Epithelial cell of prostate (primary cell): Measurements from ENCODE around the gene SLC12A5.

Source experiments
- DNase-seq: peaks from one replicate; pipeline ENCODE4 v3.0.0-alpha.2; 2011; ENCODE audit warnings: low read depth, low spot score
- H3K27ac ChIP-seq: fragments of 450-650 bp; 2 replicates; pipeline ENCODE4 v1.5.1; 2017; ENCODE audit warnings: mild to moderate bottlenecking

SLC12A5 gene

GRCh38 chr20:46006022-46006705, 22.9 kb upstream of the SLC12A5 start:
- no peak for DNase-seq
- H3K27ac ChIP-seq, result no peak overlapping the region

DNA sequence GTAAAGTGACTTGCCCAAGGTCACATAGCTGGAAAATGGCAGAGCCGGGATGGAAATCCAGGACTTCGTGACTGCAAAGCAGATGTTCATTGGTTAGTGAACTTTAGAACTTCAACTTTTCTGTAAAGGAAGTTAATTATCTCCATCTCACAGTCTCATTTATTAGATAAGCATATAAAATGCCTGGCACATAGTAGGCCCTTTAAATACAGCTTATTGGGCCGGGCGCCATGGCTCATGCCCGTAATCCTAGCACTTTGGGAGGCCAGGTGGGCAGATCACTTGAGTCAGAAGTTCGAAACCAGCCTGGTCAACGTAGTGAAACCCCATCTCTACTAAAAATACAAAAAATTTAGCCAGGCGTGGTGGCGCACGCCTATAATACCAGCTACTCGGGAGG, 22.1 kb upstream of the SLC12A5 start:
- DNase-seq, result no peak
- no peak overlapping the region for H3K27ac ChIP-seq

DNA sequence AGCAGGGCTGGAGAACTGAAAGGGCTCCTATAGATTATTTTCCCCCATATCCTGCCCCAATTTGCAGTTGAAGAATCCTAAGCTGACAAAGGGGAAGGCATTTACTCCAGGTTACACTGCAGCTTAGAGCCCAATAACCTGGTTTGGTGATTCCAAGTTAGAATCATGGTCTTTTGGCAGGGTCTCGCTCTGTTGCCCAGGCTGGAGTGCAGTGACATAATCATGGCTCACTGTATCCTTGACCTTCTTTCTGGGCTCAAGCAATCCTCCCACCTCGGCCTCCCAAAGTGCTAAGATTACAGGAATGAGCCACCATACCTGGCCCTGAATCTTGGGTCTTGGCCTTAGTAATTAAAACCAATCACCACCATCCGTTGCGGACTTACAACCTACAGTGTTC, 21.3 kb upstream of the SLC12A5 start:
- no peak overlapping the region for H3K27ac ChIP-seq

GRCh38 chr20:46009816-46010215, 19.2 kb upstream of the SLC12A5 start:
- H3K27ac ChIP-seq, result no peak overlapping the region
- no peak for DNase-seq

More for the DNA sequence above, 21.3 kb upstream of the SLC12A5 start:
- DNase-seq, result no peak

DNA sequence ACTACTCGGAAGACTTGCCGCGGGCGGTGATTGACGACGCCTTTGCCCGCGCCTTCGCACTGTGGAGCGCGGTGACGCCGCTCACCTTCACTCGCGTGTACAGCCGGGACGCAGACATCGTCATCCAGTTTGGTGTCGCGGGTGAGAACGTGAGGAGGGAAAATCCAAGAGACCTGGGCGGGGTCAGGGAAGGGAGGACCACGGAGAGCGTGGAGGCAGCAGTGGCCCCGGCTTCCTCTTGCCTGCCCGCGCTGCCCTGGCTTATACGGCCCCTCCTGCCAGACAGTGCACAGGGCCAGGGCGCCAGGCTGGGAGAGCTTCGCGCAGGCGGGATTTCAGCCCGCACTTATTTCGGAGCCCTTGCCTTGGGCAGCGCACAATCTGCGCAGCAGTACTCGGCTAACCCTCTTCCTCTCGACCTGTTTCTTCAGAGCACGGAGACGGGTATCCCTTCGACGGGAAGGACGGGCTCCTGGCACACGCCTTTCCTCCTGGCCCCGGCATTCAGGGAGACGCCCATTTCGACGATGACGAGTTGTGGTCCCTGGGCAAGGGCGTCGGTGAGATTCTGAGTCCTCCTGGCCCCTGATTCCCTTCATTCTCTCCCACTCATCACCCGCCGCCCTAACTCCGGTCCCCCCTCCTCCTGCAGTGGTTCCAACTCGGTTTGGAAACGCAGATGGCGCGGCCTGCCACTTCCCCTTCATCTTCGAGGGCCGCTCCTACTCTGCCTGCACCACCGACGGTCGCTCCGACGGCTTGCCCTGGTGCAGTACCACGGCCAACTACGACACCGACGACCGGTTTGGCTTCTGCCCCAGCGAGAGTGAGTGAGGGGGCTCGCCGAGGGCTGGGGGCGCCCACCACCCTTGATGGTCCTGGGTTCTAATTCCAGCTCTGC, 18.3 kb upstream of the SLC12A5 start:
- no peak overlapping the region for H3K27ac ChIP-seq
- no peak for DNase-seq

- no peak for DNase-seq
- no peak overlapping the region for H3K27ac ChIP-seq
Observed at GRCh38 chr20:46011631-46012482, 17.2 kb upstream of the SLC12A5 start.

- no peak overlapping the region for H3K27ac ChIP-seq
- no peak for DNase-seq
Observed at GRCh38 chr20:46012921-46013320, 16.1 kb upstream of the SLC12A5 start.

DNA sequence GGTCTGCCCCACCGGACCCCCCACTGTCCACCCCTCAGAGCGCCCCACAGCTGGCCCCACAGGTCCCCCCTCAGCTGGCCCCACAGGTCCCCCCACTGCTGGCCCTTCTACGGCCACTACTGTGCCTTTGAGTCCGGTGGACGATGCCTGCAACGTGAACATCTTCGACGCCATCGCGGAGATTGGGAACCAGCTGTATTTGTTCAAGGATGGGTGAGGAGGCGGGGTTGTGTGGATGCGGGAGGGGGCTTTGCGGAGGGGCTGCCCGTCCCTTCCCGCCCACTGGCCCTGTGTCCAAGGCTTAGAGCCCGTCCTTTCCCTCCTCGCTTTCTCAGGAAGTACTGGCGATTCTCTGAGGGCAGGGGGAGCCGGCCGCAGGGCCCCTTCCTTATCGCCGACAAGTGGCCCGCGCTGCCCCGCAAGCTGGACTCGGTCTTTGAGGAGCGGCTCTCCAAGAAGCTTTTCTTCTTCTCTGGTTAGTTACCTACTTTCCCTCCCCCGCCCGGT, 15.6 kb upstream of the SLC12A5 start:
- no peak for DNase-seq
- H3K27ac ChIP-seq, result no peak overlapping the region

- no peak overlapping the region for H3K27ac ChIP-seq
- no peak for DNase-seq
Observed at GRCh38 chr20:46013829-46014516, 15.0 kb upstream of the SLC12A5 start.

GRCh38 chr20:46014517-46015396, 14.3 kb upstream of the SLC12A5 start:
- DNase-seq, result no peak
- H3K27ac ChIP-seq, result no peak overlapping the region

GRCh38 chr20:46017272-46017671, 11.7 kb upstream of the SLC12A5 start:
- DNase-seq, result no peak
- no peak overlapping the region for H3K27ac ChIP-seq

DNA sequence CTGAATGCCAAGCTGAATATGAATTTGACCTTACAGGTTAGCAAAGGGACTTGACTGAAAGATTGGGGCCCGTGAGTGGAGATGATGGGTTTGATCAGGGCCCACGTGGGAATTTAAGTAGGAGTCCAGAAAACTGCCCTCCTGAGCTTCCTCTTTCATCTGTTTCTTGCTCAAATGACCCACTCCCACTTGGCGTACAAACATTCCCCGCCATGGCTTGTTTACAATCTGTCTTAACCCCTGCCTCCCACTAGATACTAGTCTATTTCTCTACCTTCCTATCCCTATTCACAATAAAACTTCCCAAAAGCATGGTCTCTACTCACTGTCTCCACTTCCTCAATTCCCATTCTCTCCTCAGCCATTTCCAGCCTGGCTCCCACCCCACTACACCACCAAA, 10.9 kb upstream of the SLC12A5 start:
- no peak for DNase-seq
- no peak overlapping the region for H3K27ac ChIP-seq

DNA sequence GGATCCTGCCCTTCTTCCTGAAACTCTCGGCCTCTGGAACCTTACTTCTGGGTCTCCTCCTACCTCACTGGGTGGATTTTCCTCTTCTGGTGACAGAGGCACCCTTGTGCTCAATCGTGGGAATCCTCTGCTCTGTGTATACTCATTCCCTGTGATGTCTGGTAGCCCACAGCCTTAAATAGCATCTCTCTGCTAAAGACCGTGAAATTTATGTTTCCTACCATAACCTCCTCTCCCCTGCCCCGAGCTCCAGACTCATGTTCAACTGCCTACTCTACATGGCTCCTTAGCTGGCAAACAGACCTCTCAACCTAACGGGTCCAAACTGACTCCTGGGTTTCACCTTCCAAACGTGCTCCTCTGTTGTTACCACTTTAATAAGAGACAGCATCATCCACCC, 10.4 kb upstream of the SLC12A5 start:
- H3K27ac ChIP-seq, result no peak overlapping the region
- no peak for DNase-seq

DNA sequence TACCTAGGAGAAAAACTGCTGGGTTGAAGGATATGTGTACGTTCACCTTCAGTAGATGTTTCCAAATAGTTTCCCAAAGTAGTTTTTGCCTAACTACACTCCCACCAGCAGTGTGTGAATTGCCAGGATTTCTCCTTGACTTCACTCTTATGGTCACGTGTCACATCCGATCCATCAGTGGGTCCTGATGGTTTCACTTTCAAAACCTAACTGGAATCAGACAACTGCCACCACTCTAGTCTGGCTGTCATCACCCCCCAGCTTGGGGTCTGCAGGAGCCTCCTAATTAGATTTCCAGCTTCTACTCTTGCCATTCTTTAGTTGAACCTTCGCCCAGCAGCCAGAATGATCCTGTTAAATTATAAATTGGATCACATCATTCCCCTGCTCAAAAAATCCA, 8.5 kb upstream of the SLC12A5 start:
- no peak overlapping the region for H3K27ac ChIP-seq
- no peak for DNase-seq

DNA sequence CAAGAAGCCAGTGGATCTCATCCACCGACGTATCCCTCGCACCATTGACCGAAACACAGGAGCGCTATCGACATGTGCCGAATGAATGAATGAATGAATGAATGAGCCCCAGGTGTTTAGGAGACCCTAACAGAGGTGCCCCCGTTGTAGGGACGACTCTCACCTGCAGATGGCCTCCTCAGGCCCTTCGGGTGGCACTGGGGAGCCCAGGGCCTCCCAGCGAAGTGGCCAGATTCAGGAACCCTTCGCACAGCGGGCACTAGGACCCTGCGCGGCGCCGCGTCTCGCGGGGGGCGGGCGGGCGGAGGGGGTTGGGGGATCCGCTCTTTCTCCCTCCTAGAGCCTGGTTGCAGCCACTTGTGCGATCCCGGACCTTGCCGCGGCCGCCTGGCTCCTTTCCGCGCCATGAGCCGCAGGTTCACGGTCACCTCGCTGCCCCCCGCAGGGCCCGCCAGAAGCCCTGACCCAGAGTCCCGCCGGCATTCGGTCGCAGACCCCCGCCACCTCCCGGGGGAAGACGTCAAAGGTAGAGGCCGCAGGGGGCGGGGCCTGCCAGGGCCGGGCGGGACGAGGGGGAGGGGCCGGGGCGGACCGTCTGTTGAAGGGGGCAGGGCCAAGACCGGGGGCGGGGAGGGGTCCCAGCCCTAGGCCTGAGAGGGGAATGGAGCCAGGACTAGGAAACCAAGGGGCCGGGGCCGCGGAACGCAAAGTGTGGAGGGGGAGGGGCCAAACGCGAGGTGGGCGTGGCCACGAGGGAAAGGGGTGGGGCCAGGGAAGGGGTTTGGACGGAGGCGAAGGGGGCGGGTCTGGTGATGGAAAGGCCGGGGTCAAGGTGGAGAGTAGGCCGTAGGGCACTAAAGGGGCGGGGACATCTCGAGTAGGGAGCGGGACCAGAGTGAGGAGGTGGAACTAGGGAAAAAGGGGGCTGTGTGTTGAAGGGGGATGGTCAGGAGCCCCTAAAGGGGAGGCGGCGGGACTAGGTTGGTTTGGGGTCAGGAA, 7.4 kb upstream of the SLC12A5 start:
- no peak for DNase-seq
- H3K27ac ChIP-seq, result no peak overlapping the region

- no peak overlapping the region for H3K27ac ChIP-seq
- DNase-seq, result no peak
Observed at GRCh38 chr20:46022411-46023147, 6.4 kb upstream of the SLC12A5 start.

DNA sequence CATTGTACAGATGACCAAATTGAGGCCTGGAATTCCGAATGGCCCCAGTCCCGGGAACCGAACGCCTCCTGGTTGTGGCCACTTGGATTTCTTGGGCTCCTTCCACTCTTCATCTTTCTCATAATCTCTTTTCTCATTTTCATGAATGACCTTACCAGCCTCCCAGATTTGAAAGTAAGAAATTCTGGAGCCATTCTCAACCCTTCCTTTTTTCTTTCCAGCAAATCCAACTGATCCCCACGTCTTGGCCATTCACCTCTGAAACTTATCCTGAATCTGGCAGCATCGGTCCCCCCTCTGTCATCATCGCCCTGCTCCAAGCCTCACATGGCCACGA, 5.9 kb upstream of the SLC12A5 start:
- no peak for DNase-seq
- no peak overlapping the region for H3K27ac ChIP-seq
